HTERT RPE-1 (cell line): ENCODE data around the gene RAB20.
"Not testable (repeated sequence)": the region's sequence is repeated elsewhere in the genome, so short reads cannot be mapped to it uniquely, and the experiment has no call there.

Source experiments
- in situ Hi-C: fragments of 300-500 bp; cut with MboI; formaldehyde crosslinking; loops from 4 replicates; pipeline ENCODE4 v1.14.3; 2020; ENCODE audit warnings: low sequenced_read_pairs

Gene RAB20

GRCh38 chr13:110512198-110512740 lies 49.3 kb downstream of the RAB20 start:
- in situ Hi-C loops = no loop called here

GRCh38 chr13:110511509-110512181 lies 49.9 kb downstream of the RAB20 start:
- in situ Hi-C loops = no loop called here

- in situ Hi-C loops = no loop called here
Measured at GRCh38 chr13:110509971-110510786, 51.3 kb downstream of the RAB20 start.

GRCh38 chr13:110509478-110509926 lies 52.0 kb downstream of the RAB20 start:
- in situ Hi-C loops = no loop called here

- in situ Hi-C loops = no loop called here
Measured at GRCh38 chr13:110507678-110508381, 53.7 kb downstream of the RAB20 start.

GRCh38 chr13:110506859-110507566 lies 54.5 kb downstream of the RAB20 start:
- in situ Hi-C loops = no loop called here

- in situ Hi-C loops = no loop called here
Measured at GRCh38 chr13:110506396-110506795, 55.1 kb downstream of the RAB20 start.

GRCh38 chr13:110505594-110505993 lies 55.9 kb downstream of the RAB20 start:
- in situ Hi-C loops = no loop called here

GRCh38 chr13:110503979-110504499 lies 57.5 kb downstream of the RAB20 start:
- in situ Hi-C loops = no loop called here

GRCh38 chr13:110503037-110503901 lies 58.3 kb downstream of the RAB20 start:
- in situ Hi-C loops = no loop called here

GRCh38 chr13:110501188-110501587 lies 60.3 kb downstream of the RAB20 start:
- in situ Hi-C loops = no loop called here

GRCh38 chr13:110500341-110500740 lies 61.2 kb downstream of the RAB20 start:
- in situ Hi-C loops = no loop called here

- in situ Hi-C loops = no loop called here
Measured at GRCh38 chr13:110499621-110500281, 61.8 kb downstream of the RAB20 start.

- in situ Hi-C loops = no loop called here
Measured at GRCh38 chr13:110498765-110499164, 62.8 kb downstream of the RAB20 start.

- in situ Hi-C loops = no loop called here
Measured at GRCh38 chr13:110498327-110498726, 63.2 kb downstream of the RAB20 start.

- in situ Hi-C loops = not testable (repeated sequence)
Measured at GRCh38 chr13:110497896-110498295, 63.6 kb downstream of the RAB20 start.

GRCh38 chr13:110497003-110497402 lies 64.5 kb downstream of the RAB20 start:
- in situ Hi-C loops = no loop called here

- in situ Hi-C loops = no loop called here
Measured at GRCh38 chr13:110496281-110496680, 65.2 kb downstream of the RAB20 start.

GRCh38 chr13:110495881-110496280 lies 65.6 kb downstream of the RAB20 start:
- in situ Hi-C loops = no loop called here
